Thyroid gland (tissue), 4 donors: ENCODE data around the gene INPP5F. TPM values are rescaled to one million over a fixed set of nuclear protein-coding genes. Genes with fewer than 3 reads are reported as not detected.

Experiments used
- DNase-seq, 2 donors: peaks; one replicate each; pipeline ENCODE4 v3.0.0-alpha.2; 2019
- H3K27ac ChIP-seq, 3 donors: fragments of 200-600 bp; sonication (generic); 1 replicate in 2 of 3; 2 replicates in 1 of 3; pipeline ENCODE4 v1.5.1; 2016 to 2019; ENCODE audit warnings: mild to moderate bottlenecking in 1 of 3, moderate library complexity in 1 of 3
- H3K27me3 ChIP-seq: fragments of 200-600 bp; sonication (generic); one replicate; pipeline ENCODE4 v1.5.1; 2019
- H3K36me3 ChIP-seq, 2 donors: fragments of 200-600 bp; sonication (generic); one replicate each; pipeline ENCODE4 v1.5.1; 2016 to 2019
- H3K4me1 ChIP-seq, 2 donors: fragments of 200-600 bp; sonication (generic); one replicate each; pipeline ENCODE4 v1.5.1; 2017 to 2019
- H3K4me3 ChIP-seq, 3 donors: fragments of 200-600 bp; sonication (generic); replicated peaks in 1 of 3; 1 replicate in 2 of 3; 2 replicates in 1 of 3; pipeline ENCODE4 v1.5.1; 2016; ENCODE audit warnings: mild to moderate bottlenecking in 1 of 3
- H3K9me3 ChIP-seq: fragments of 200-600 bp; sonication (generic); one replicate; pipeline ENCODE4 v1.5.1; 2017
- CTCF ChIP-seq, 6 experiments: fragments of 200-600 bp in 3 of 6; fragments of 450-650 bp in 3 of 6; sonication (generic) in 3 of 6; IDR thresholded peaks; one replicate each; pipeline ENCODE4 v1.5.1; 2016 to 2019; ENCODE audit warnings: antibody characterized with exemption in 6 of 6, mild to moderate bottlenecking in 2 of 6, inconsistent platforms in 1 of 6, moderate library complexity in 1 of 6
- POLR2A ChIP-seq, 2 donors: fragments of 450-650 bp; IDR thresholded peaks; one replicate each; pipeline ENCODE4 v1.6.1; 2017; ENCODE audit warnings: antibody characterized with exemption in 2 of 2, mild to moderate bottlenecking in 2 of 2, moderate library complexity in 1 of 2
- WGBS, 2 donors: methylation state at CpG; one replicate each; pipeline ENCODE4 v1.1.5; 2017; 5-methylcytosine and 5-hydroxymethylcytosine counted together
- intact Hi-C: fragments of 100-400 bp; cut with DNase I; formaldehyde crosslinking; loops from one replicate; pipeline ENCODE4 v1.15.1; 2023
- total RNA-seq, 4 donors: library from RNA; depleted of rRNA; stranded (reverse); fragments of >200 nt; gene quantifications; one replicate each; pipeline ENCODE4 v1.2.3, GENCODE V29; 2016

The INPP5F gene
- total RNA-seq, 4 donors from 2014 or later = 12.6 to 14.9 (median 13.4) TPM

GRCh38 chr10:119750391-119751230 is 24.8 kb downstream of the INPP5F start:
- WGBS, 2 donors = 35 to 36% methylated on average over 9 of the region's 9 CpGs
- intact Hi-C loops = loop anchor here (10.0 kb wide), 1 partner anchor 64 kb away; no protein-coding TSS in a partner anchor
- peak; percentile 75 to 78 for DNase-seq

GRCh38 chr10:119753309-119753708 is 27.5 kb downstream of the INPP5F start:
- H3K4me3 ChIP-seq = no peak overlapping the region
- DNase-seq = no peak
- no peaks in the 10 kb centered on the region for H3K4me1 ChIP-seq
- H3K27ac ChIP-seq = no peak overlapping the region
- no peak for TF ChIP-seq CTCF (IDR thresholded peaks at IDR 0.05)
- no peak for TF ChIP-seq POLR2A (IDR thresholded peaks at IDR 0.05)
- no peaks in the 10 kb centered on the region for H3K27me3 ChIP-seq
- H3K9me3 ChIP-seq = no peaks in the 10 kb centered on the region
- no peaks in the 10 kb centered on the region for H3K36me3 ChIP-seq
- 81 to 89% methylated on average over 2 of the region's 2 CpGs for WGBS, 2 donors
- intact Hi-C loops = loop anchor here (10.0 kb wide), 1 partner anchor 61 kb away; no protein-coding TSS in a partner anchor

More at GRCh38 chr10:119750391-119751230, 24.8 kb downstream of the INPP5F start:
- Histone ChIP-seq H3K4me1 (no peaks in the 10 kb centered on the region), H3K36me3 (no peaks in the 10 kb centered on the region), H3K4me3 (no peak overlapping the region), H3K27me3 (no peaks in the 10 kb centered on the region), H3K9me3 (no peaks in the 10 kb centered on the region), H3K27ac (no peak overlapping the region)
- TF ChIP-seq CTCF (IDR thresholded peaks at IDR 0.05) (peak; percentile 79 to 93 (median 90)), POLR2A (IDR thresholded peaks at IDR 0.05) (no peak)

- intact Hi-C loops = loop anchor here (10.0 kb wide), 1 partner anchor 61 kb away; no protein-coding TSS in a partner anchor
Measured at GRCh38 chr10:119754085-119754484, 28.2 kb downstream of the INPP5F start.

GRCh38 chr10:119754936-119755335 is 29.1 kb downstream of the INPP5F start:
- H3K27ac ChIP-seq = no peak overlapping the region
- intact Hi-C loops = loop anchor here (10.0 kb wide), 1 partner anchor 60 kb away; no protein-coding TSS in a partner anchor
- no peak for TF ChIP-seq POLR2A (IDR thresholded peaks at IDR 0.05)
- TF ChIP-seq CTCF (IDR thresholded peaks at IDR 0.05) = no peak
- 94 to 97% methylated on average over 4 of the region's 4 CpGs for WGBS, 2 donors
- no peaks in the 10 kb centered on the region for H3K27me3 ChIP-seq
- no peak for DNase-seq
- peaks cover 8% of the 10 kb centered on the region in 2 donors for H3K4me1 ChIP-seq
- H3K9me3 ChIP-seq = no peaks in the 10 kb centered on the region
- H3K36me3 ChIP-seq = no peaks in the 10 kb centered on the region
- H3K4me3 ChIP-seq = no peak overlapping the region

More at GRCh38 chr10:119754085-119754484, 28.2 kb downstream of the INPP5F start:
- Histone ChIP-seq H3K27ac (no peak overlapping the region), H3K27me3 (no peaks in the 10 kb centered on the region), H3K9me3 (no peaks in the 10 kb centered on the region), H3K4me1 (peaks cover 0 to under 1% of the 10 kb centered on the region in 2 donors), H3K36me3 (no peaks in the 10 kb centered on the region), H3K4me3 (no peak overlapping the region)
- no peak for DNase-seq
- WGBS, 2 donors = 82 to 90% methylated on average over 5 of the region's 5 CpGs
- no peak for TF ChIP-seq POLR2A (IDR thresholded peaks at IDR 0.05)

- TF ChIP-seq CTCF (IDR thresholded peaks at IDR 0.05) (no peak), POLR2A (IDR thresholded peaks at IDR 0.05) (no peak)
- intact Hi-C loops = loop anchor here (10.0 kb wide), 1 partner anchor 59 kb away; no protein-coding TSS in a partner anchor
- Histone ChIP-seq H3K4me1 (peaks cover 12 to 13% of the 10 kb centered on the region in 2 donors), H3K27ac (no peak overlapping the region), H3K9me3 (no peaks in the 10 kb centered on the region), H3K4me3 (no peak overlapping the region), H3K27me3 (no peaks in the 10 kb centered on the region), H3K36me3 (no peaks in the 10 kb centered on the region)
- WGBS, 2 donors = 85 to 87% methylated on average over 5 of the region's 5 CpGs
- no peak for DNase-seq
Measured at GRCh38 chr10:119755446-119755845, 29.6 kb downstream of the INPP5F start.
